ENCODE measurements around the gene BRF1. TPM values are rescaled to one million over a fixed set of nuclear protein-coding genes. Genes with fewer than 3 reads are reported as not detected.

BRF1 gene
- total and polyA plus RNA-seq, 2 of the 8 experiments (the other 6 are each of a cell fraction or from before 2014, with no cell fraction given): 7.7 to 18.3 TPM

DNA sequence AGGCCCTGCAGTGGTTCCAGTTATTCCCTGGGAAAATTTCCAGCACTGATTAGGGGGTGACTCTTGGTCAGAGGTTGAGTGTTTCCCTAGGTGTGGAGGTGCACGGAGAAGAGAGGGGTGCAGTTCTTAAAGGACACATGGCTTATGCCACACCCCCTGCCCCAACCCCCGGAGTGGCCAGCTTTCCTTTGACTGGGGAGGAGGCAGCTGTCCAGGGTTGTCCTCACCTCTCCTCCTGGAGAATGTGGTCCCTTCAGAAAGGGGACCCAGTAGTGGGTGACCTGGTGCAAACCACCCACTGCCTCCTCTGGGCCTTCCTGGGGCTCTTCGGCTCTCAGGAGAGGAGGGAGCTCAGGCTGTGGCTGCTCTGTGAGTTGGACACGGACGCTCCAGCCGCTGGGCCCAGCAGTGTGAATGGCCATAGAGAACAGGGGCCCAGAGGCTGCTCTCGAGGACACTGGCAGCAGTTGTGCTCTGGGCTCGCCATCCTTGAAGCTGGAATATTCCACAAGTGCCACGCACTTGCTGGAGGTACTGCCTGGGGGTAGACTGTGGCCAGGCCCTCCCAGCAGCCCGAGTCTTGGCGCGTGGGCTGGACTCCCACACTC, 27.4 kb upstream of the BRF1 start:
- Histone ChIP-seq H3K4me1 (replicated peaks in 1 of 4; ENCODE audit: control insufficient read depth in 3 of 4, insufficient read depth in 4 of 4, low read length in 3 of 4) (peaks cover 6 to 47% (median 37%) of the 10 kb centered on the region in 4 experiments), H4K91ac (replicated peaks; ENCODE audit: insufficient read length, low read length) (no peak overlapping the region), H3K27ac (ENCODE audit: low read depth, low read length) (no peak overlapping the region), H2BK12ac (ENCODE audit: low read depth, low read length) (peak overlapping the region; percentile 17; the same call in 1 of the 2 replicates), H3K14ac (ENCODE audit: insufficient read length) (no peak overlapping the region), H2BK20ac (ENCODE audit: low read length) (no peak overlapping the region), H2AFZ (ENCODE audit: low read length) (no peak overlapping the region), H3K79me1 (ENCODE audit: low read depth, low read length) (peaks cover 62% of the 10 kb centered on the region), H3K4ac (replicated peaks; ENCODE audit: insufficient read length, low read depth, low read length) (no peak overlapping the region), H3K9ac (replicated peaks in 1 of 4; ENCODE audit: extremely low read depth in 1 of 4, low read depth in 3 of 4, low read length in 3 of 4) (no peak overlapping the region), H2BK5ac (ENCODE audit: low read depth, low read length) (no peak overlapping the region), H3K23me2 (ENCODE audit: low read depth, low read length) (no peaks in the 10 kb centered on the region), H3K36me3 (ENCODE audit: control insufficient read depth in 2 of 4, insufficient read depth in 4 of 4, low read length in 3 of 4) (no peaks in the 10 kb centered on the region), H2BK15ac (ENCODE audit: low read length) (no peak overlapping the region), H3K18ac (ENCODE audit: extremely low read depth, low read length) (no peak overlapping the region), H3K23ac (ENCODE audit: insufficient read length) (no peak overlapping the region), H4K20me1 (replicated peaks in 1 of 2; ENCODE audit: control insufficient read depth in 1 of 2, insufficient read depth in 2 of 2, low read length in 2 of 2) (peaks cover 39 to 67% of the 10 kb centered on the region in 2 experiments), H3K4me3 (ENCODE audit: extremely low read depth in 1 of 4, insufficient read depth in 2 of 4, low read depth in 3 of 4, low read length in 4 of 4) (no peak overlapping the region), H2AK5ac (ENCODE audit: low read depth, low read length) (no peak overlapping the region), H4K5ac (ENCODE audit: insufficient read length, low read depth, low read length) (no peak overlapping the region), H3K27me3 (replicated peaks in 1 of 4; ENCODE audit: control insufficient read depth in 3 of 4, extremely low read depth in 1 of 4, insufficient read depth in 3 of 4, low read length in 3 of 4) (no peaks in the 10 kb centered on the region), H3K9me3 (ENCODE audit: insufficient read depth in 2 of 2, low read depth in 1 of 2, low read length in 1 of 2) (no peaks in the 10 kb centered on the region), H2BK120ac (replicated peaks; ENCODE audit: low read depth, low read length) (no peak overlapping the region), H3K4me2 (ENCODE audit: insufficient read depth in 1 of 2, low read depth in 2 of 2, low read length in 2 of 2) (no peak overlapping the region; a peak in 1 of 4 replicates), H3K79me2 (ENCODE audit: control insufficient read depth in 1 of 2, insufficient read depth in 2 of 2, low read length in 2 of 2) (peaks cover 0 to 89% of the 10 kb centered on the region in 2 experiments; a peak in 2 of 4 replicates), H4K8ac (ENCODE audit: extremely low read depth, insufficient read depth, low read length) (no peak overlapping the region), H3K56ac (replicated peaks; ENCODE audit: insufficient read length, low read depth, low read length) (no peak overlapping the region)
- WGBS, 2 experiments (ENCODE audit: extremely low coverage in 1 of 2, insufficient coverage in 1 of 2, insufficient read length in 1 of 2, insufficient replicate concordance in 2 of 2, low coverage in 1 of 2, low lambda C conversion rate in 2 of 2, missing lambda C conversion rate in 1 of 2): 84% methylated on average over 11 of the region's 12 CpGs; no CpG with 5 or more reads in 1 of the 2 experiments
- FAIRE-seq (no peak), DNase-seq (ENCODE audit: low read depth in 1 of 2, low spot score in 2 of 2) (no peak)
- ChIA-PET POLR2A (ENCODE audit: partially characterized antibody) (interaction anchor here (0.8 kb wide), 2 partner anchors 9 to 12 kb away, joined by 3 read pairs; no protein-coding TSS in a partner anchor), CTCF (ENCODE audit: partially characterized antibody) (interaction anchor here (1.0 to 2.2 kb wide), 4 partner anchors 15 to 133 kb away, joined by 3 to 8 read pairs (median 4); no protein-coding TSS in a partner anchor)
- no peak for TF ChIP-seq CTBP2 (IDR thresholded peaks at IDR 0.05; ENCODE audit: borderline replicate concordance, insufficient read depth, insufficient read length, low read length)
- TF ChIP-seq MAX (IDR thresholded peaks at IDR 0.05): no peak
- no peak for TF ChIP-seq NANOG (IDR thresholded peaks at IDR 0.05; ENCODE audit: insufficient read depth, low read depth, low read length, poor library complexity, severe bottlenecking)
- no peak for TF ChIP-seq RFX5 (IDR thresholded peaks at IDR 0.05; ENCODE audit: borderline replicate concordance, low read depth, low read length)
- TF ChIP-seq HDAC2 (IDR thresholded peaks at IDR 0.05; ENCODE audit: borderline replicate concordance in 1 of 2, low read depth in 2 of 2, low read length in 2 of 2): no peak
